Immature natural killer cell (primary cell): ENCODE results near the gene VSIG2. TPM values are rescaled to one million over a fixed set of nuclear protein-coding genes. Genes with fewer than 3 reads are reported as not detected.
A peak's percentile ranks its signal among the peaks of the same experiment; 100 is the strongest.

Experiments used
- DNase-seq, 3 donors: peaks; one replicate each; pipeline ENCODE4 v3.0.0; 2022; ENCODE audit warnings: mixed read lengths in 1 of 3
- H3K27ac Mint-ChIP-seq, 6 donors: one replicate each; pipeline ENCODE4 v1.8.0; 2020; ENCODE audit warnings: mixed read lengths in 6 of 6, mild to moderate bottlenecking in 5 of 6, inconsistent platforms in 4 of 6, moderate library complexity in 3 of 6
- H3K27me3 Mint-ChIP-seq, 3 donors: one replicate each; pipeline ENCODE4 v1.8.0; 2020 to 2021; ENCODE audit warnings: low read depth in 3 of 3, mild to moderate bottlenecking in 3 of 3, mixed read lengths in 3 of 3, moderate library complexity in 3 of 3, inconsistent platforms in 1 of 3
- H3K36me3 Mint-ChIP-seq, 3 donors: one replicate each; pipeline ENCODE4 v1.8.0; 2020; ENCODE audit warnings: mixed read lengths in 3 of 3, inconsistent platforms in 2 of 3, mild to moderate bottlenecking in 2 of 3
- H3K4me1 Mint-ChIP-seq, 2 donors: one replicate each; pipeline ENCODE4 v1.8.0; 2020; ENCODE audit warnings: inconsistent platforms in 2 of 2, mild to moderate bottlenecking in 2 of 2, mixed read lengths in 2 of 2, moderate library complexity in 1 of 2
- H3K4me3 Mint-ChIP-seq, 5 donors: one replicate each; pipeline ENCODE4 v1.8.0; 2020; ENCODE audit warnings: mild to moderate bottlenecking in 5 of 5, mixed read lengths in 5 of 5, inconsistent platforms in 3 of 5, moderate library complexity in 3 of 5
- H3K9me3 Mint-ChIP-seq, 6 donors: one replicate each; pipeline ENCODE4 v1.8.0; 2020; ENCODE audit warnings: mild to moderate bottlenecking in 6 of 6, mixed read lengths in 6 of 6, inconsistent platforms in 4 of 6, moderate library complexity in 3 of 6
- polyA plus RNA-seq, 3 donors: library from polyadenylated mRNA; unstranded; fragments of 300-500 nt; fragmentation: Illumina TruSeq; gene quantifications; one replicate each; pipeline ENCODE4 v1.2.3, GENCODE V29; 2021

The VSIG2 gene
- polyA plus RNA-seq, 3 donors from 2014 or later: not detected

- peak overlapping the region; percentile 67 to 86 (median 69) for H3K4me3 Mint-ChIP-seq
- no peaks in the 10 kb centered on the region for H3K9me3 Mint-ChIP-seq
- H3K27ac Mint-ChIP-seq: no peak overlapping the region
- H3K4me1 Mint-ChIP-seq: peaks cover 10 to 14% of the 10 kb centered on the region in 2 donors
- no peak for DNase-seq
- peaks cover 12 to 35% (median 25%) of the 10 kb centered on the region in 3 donors for H3K27me3 Mint-ChIP-seq
- peaks cover 0 to 4% (median 0%) of the 10 kb centered on the region in 3 donors for H3K36me3 Mint-ChIP-seq
Observed at GRCh38 chr11:124717421-124717785, 34.7 kb downstream of the VSIG2 start.

- peaks cover 10 to 14% of the 10 kb centered on the region in 2 donors for H3K4me1 Mint-ChIP-seq
- H3K27me3 Mint-ChIP-seq: peaks cover 11 to 35% (median 22%) of the 10 kb centered on the region in 3 donors
- DNase-seq: no peak
- peaks cover 0 to 4% (median 0%) of the 10 kb centered on the region in 3 donors for H3K36me3 Mint-ChIP-seq
- H3K27ac Mint-ChIP-seq: no peak overlapping the region
- no peaks in the 10 kb centered on the region for H3K9me3 Mint-ChIP-seq
- no peak overlapping the region for H3K4me3 Mint-ChIP-seq
Observed at GRCh38 chr11:124716591-124716990, 35.5 kb downstream of the VSIG2 start.

DNA sequence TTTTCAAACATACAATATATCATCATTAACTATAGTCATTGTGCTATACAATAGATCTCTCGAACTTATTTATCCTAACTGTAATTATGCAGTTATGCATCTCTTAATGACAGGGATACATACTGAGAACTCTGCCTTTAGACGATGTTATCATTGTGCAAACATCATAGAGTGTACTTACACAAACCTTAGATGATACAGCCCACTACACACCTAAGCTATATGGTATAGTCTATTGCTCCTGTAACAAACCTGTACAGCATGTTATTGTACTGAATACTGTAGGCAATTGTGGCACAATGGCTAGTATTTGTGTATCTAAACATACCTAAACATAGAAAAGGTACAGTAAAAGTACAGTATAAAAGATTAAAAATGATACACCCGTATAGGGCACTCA is 39.7 kb downstream of the VSIG2 start:
- peaks cover 0 to 5% (median 0%) of the 10 kb centered on the region in 6 donors for H3K9me3 Mint-ChIP-seq

DNA sequence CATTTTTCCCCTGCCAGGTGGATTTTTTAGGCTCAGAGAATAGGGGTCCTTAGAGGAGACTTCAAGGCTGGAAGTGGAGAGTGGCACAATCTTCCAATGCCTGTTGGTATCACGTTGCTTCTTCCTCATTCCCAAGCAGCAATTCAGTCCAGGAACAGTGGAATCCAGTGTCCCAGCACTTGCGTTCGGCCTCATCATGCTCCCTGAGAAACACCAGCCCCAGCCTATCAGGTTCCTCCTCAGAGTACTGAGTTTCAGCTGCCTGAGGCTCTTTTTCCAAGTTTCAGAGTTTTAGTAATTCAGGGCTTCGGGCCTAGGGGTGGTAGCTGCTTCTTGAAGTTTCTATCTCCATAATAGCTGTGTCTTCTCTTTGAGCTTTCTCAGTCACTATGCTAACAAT is 44.2 kb downstream of the VSIG2 start:
- no peak for DNase-seq
- Mint-ChIP-seq H3K27me3 (peaks cover 2 to 13% (median 13%) of the 10 kb centered on the region in 3 donors), H3K4me3 (no peak overlapping the region), H3K27ac (no peak overlapping the region), H3K9me3 (peaks cover 0 to 5% (median 0%) of the 10 kb centered on the region in 6 donors), H3K36me3 (peaks cover 0 to 4% (median 0%) of the 10 kb centered on the region in 3 donors), H3K4me1 (no peaks in the 10 kb centered on the region)

More for the DNA sequence above, 39.7 kb downstream of the VSIG2 start:
- Mint-ChIP-seq H3K27ac (no peak overlapping the region), H3K27me3 (peaks cover 4 to 20% (median 18%) of the 10 kb centered on the region in 3 donors), H3K4me1 (peaks cover under 1 to 2% of the 10 kb centered on the region in 2 donors), H3K36me3 (peaks cover 0 to 4% (median 4%) of the 10 kb centered on the region in 3 donors), H3K4me3 (no peak overlapping the region)
- DNase-seq: no peak

- Mint-ChIP-seq H3K27ac (no peak overlapping the region), H3K4me3 (no peak overlapping the region), H3K27me3 (peaks cover 0 to 14% (median 8%) of the 10 kb centered on the region in 3 donors), H3K4me1 (no peaks in the 10 kb centered on the region), H3K9me3 (peaks cover 0 to 5% (median 0%) of the 10 kb centered on the region in 6 donors), H3K36me3 (no peaks in the 10 kb centered on the region)
- DNase-seq: no peak
Observed at GRCh38 chr11:124700028-124700427, 52.0 kb downstream of the VSIG2 start.

GRCh38 chr11:124699547-124699946 is 52.5 kb downstream of the VSIG2 start:
- H3K27me3 Mint-ChIP-seq: peaks cover 0 to 14% (median 8%) of the 10 kb centered on the region in 3 donors
- DNase-seq: no peak
- H3K4me1 Mint-ChIP-seq: no peaks in the 10 kb centered on the region
- no peak overlapping the region for H3K27ac Mint-ChIP-seq
- H3K36me3 Mint-ChIP-seq: no peaks in the 10 kb centered on the region
- H3K9me3 Mint-ChIP-seq: peaks cover 0 to 5% (median 0%) of the 10 kb centered on the region in 6 donors
- no peak overlapping the region for H3K4me3 Mint-ChIP-seq

Other genes starting within 250 kb of the VSIG2 start
- gene OR8B12, start 208.6 kb downstream of the VSIG2 start, polyA plus RNA-seq: not detected
- not detected for gene OR8A1, start 182.3 kb downstream of the VSIG2 start, polyA plus RNA-seq
- not detected for gene PANX3, start 140.8 kb downstream of the VSIG2 start, polyA plus RNA-seq
- gene TBRG1, start 129.4 kb downstream of the VSIG2 start, polyA plus RNA-seq: 10 to 100 TPM; 35.7 to 40.8 (median 36.2) TPM
- 1 to 10 TPM; 1.7 to 2.9 (median 2.6) TPM for gene SIAE, start 78.5 kb downstream of the VSIG2 start, polyA plus RNA-seq
- gene SPA17, start 78.4 kb downstream of the VSIG2 start, polyA plus RNA-seq: 1 to 10 TPM in 1 of 3 donors, under 1 TPM in 1, not detected in 1; 0.36 to 1.2 TPM
- 10 to 100 TPM in 1 of 3 donors, 1 to 10 TPM in 1, under 1 TPM in 1; 0.82 to 11.6 (median 3.0) TPM for gene NRGN, start 12.3 kb downstream of the VSIG2 start, polyA plus RNA-seq
- gene ESAM, start 10.0 kb upstream of the VSIG2 start, polyA plus RNA-seq: 1 to 10 TPM in 1 of 3 donors, under 1 TPM in 1, not detected in 1; 0.30 to 4.3 TPM
- 1 to 10 TPM; 2.8 to 7.2 (median 5.7) TPM for gene MSANTD2, start 48.2 kb upstream of the VSIG2 start, polyA plus RNA-seq
- 1 to 10 TPM; 2.5 to 3.4 (median 2.8) TPM for gene ROBO3, start 113.2 kb upstream of the VSIG2 start, polyA plus RNA-seq
- not detected for gene ROBO4, start 145.6 kb upstream of the VSIG2 start, polyA plus RNA-seq
- gene HEPN1, start 167.0 kb upstream of the VSIG2 start, polyA plus RNA-seq: not detected
- not detected for gene HEPACAM, start 183.8 kb upstream of the VSIG2 start, polyA plus RNA-seq
- gene CCDC15, start 201.9 kb upstream of the VSIG2 start, polyA plus RNA-seq: 1 to 10 TPM in 2 of 3 donors, under 1 TPM in 1; 0.50 to 2.7 (median 1.6) TPM